AG09309 (cell line): ENCODE results near the gene CHD6.

Experiments
- DNase-seq: peaks from one replicate; pipeline ENCODE4 v3.0.0-alpha.2; 2010; ENCODE audit warnings: low read depth
- H3K4me3 ChIP-seq: 2 replicates; pipeline ENCODE4 v1.5.1; 2011; ENCODE audit warnings: mild to moderate bottlenecking, low read depth, low read length, moderate library complexity; ENCODE audit not compliant: control insufficient read depth
- CTCF ChIP-seq: IDR thresholded peaks from 2 replicates; pipeline ENCODE4 v1.5.1; 2011; ENCODE audit warnings: mild to moderate bottlenecking, low read depth, low read length, inconsistent platforms; ENCODE audit not compliant: insufficient read depth, control insufficient read depth; ENCODE audit errors: missing control alignments

CHD6 gene

GRCh38 chr20:41364967-41365765, 253.0 kb downstream of the CHD6 start:
- no peak for TF ChIP-seq CTCF
- no peak for DNase-seq
- no peak overlapping the region for H3K4me3 ChIP-seq

GRCh38 chr20:41364236-41364855, 253.8 kb downstream of the CHD6 start:
- no peak for TF ChIP-seq CTCF
- H3K4me3 ChIP-seq = no peak overlapping the region
- DNase-seq = no peak

GRCh38 chr20:41363601-41364000, 254.6 kb downstream of the CHD6 start:
- TF ChIP-seq CTCF = no peak
- H3K4me3 ChIP-seq = no peak overlapping the region
- no peak for DNase-seq

- no peak overlapping the region for H3K4me3 ChIP-seq
- TF ChIP-seq CTCF = no peak
- no peak for DNase-seq
Observed at GRCh38 chr20:41362748-41363140, 255.4 kb downstream of the CHD6 start.

GRCh38 chr20:41361757-41362747, 256.1 kb downstream of the CHD6 start:
- no peak for TF ChIP-seq CTCF
- DNase-seq = no peak

GRCh38 chr20:41360831-41361756, 257.1 kb downstream of the CHD6 start:
- H3K4me3 ChIP-seq = no peak overlapping the region
- DNase-seq = no peak
- no peak for TF ChIP-seq CTCF

More at GRCh38 chr20:41361757-41362747, 256.1 kb downstream of the CHD6 start:
- H3K4me3 ChIP-seq = no peak overlapping the region
